SJSA1 (cell line): ENCODE data around the gene REP15. TPM values are rescaled to one million over a fixed set of nuclear protein-coding genes. Genes with fewer than 3 reads are reported as not detected.

ENCODE experiments used
- total RNA-seq: library from RNA; depleted of rRNA; stranded (reverse); fragments of >200 nt; shearing (Covaris generic); gene quantifications from 2 replicates; pipeline ENCODE4 v1.2.3, GENCODE V29; 2014; rRNA removed

Gene REP15
- total RNA-seq, 1 experiment from 2014 or later = 1.1 TPM

Other genes starting within 250 kb of the REP15 start
- not detected in 2 replicates for gene SMCO2, start 249.7 kb upstream of the REP15 start, total RNA-seq
- gene PPFIBP1, start 172.2 kb upstream of the REP15 start, total RNA-seq = 52.9 and 86.9 TPM in 2 replicates
- gene MRPS35, start 14.4 kb downstream of the REP15 start, total RNA-seq = 97.0 and 98.7 TPM in 2 replicates
- gene KLHL42, start 83.8 kb downstream of the REP15 start, total RNA-seq = 21.1 and 25.4 TPM in 2 replicates
- gene MANSC4, start 83.8 kb downstream of the REP15 start, total RNA-seq = not detected in 2 replicates